Fibroblast of skin of right quadriceps (primary cell): Measurements from ENCODE around the gene TMED7.

Experiments used
- DNase-seq: peaks from one replicate; pipeline ENCODE4 v3.0.0-alpha.2; 2013

Gene TMED7

GRCh38 chr5:115579216-115579615 lies 46.6 kb downstream of the TMED7 start:
- no peak for DNase-seq

- no peak for DNase-seq
Measured at GRCh38 chr5:115578657-115579056, 47.2 kb downstream of the TMED7 start.

GRCh38 chr5:115577741-115578140 lies 48.1 kb downstream of the TMED7 start:
- no peak for DNase-seq

GRCh38 chr5:115577329-115577728 lies 48.5 kb downstream of the TMED7 start:
- no peak for DNase-seq

GRCh38 chr5:115575167-115576070 lies 50.4 kb downstream of the TMED7 start:
- DNase-seq: peak; percentile 81

- DNase-seq: peak; percentile 73
Measured at GRCh38 chr5:115573133-115573532, 52.7 kb downstream of the TMED7 start.

- no peak for DNase-seq
Measured at GRCh38 chr5:115571441-115571878, 54.4 kb downstream of the TMED7 start.

GRCh38 chr5:115568668-115569067 lies 57.2 kb downstream of the TMED7 start:
- no peak for DNase-seq

- DNase-seq: no peak
Measured at GRCh38 chr5:115565233-115565632, 60.6 kb downstream of the TMED7 start.
